ENCODE data around the gene SORCS2.

DNA sequence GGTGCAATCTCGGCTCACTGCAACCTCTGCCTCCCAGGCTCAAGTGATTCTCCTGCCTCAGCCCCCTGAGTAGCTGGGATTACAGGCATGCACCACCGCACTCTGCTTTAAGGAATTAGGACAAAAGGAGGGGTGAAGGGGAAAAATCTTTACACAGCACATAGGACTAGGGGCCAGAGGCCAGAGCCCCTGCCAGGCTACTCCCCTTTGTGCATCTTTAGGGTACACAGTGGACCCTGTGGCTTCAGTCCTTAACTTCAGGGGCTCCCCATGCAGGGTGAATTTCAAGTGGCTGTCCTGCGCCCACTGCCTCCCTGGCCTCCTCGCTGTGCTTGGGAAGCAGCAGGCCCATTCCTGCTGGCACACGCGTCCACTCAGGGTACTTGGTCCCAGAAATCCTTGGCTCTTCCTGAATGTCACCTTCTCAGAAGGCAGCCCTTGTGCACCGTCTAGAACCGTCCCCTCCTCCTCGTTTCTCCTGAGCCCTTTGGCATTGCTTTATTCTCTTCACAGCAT, 381.3 kb downstream of the SORCS2 start:
- TF ChIP-seq, protein P1, sequence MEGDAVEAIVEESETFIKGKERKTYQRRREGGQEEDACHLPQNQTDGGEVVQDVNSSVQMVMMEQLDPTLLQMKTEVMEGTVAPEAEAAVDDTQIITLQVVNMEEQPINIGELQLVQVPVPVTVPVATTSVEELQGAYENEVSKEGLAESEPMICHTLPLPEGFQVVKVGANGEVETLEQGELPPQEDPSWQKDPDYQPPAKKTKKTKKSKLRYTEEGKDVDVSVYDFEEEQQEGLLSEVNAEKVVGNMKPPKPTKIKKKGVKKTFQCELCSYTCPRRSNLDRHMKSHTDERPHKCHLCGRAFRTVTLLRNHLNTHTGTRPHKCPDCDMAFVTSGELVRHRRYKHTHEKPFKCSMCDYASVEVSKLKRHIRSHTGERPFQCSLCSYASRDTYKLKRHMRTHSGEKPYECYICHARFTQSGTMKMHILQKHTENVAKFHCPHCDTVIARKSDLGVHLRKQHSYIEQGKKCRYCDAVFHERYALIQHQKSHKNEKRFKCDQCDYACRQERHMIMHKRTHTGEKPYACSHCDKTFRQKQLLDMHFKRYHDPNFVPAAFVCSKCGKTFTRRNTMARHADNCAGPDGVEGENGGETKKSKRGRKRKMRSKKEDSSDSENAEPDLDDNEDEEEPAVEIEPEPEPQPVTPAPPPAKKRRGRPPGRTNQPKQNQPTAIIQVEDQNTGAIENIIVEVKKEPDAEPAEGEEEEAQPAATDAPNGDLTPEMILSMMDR (IDR thresholded peaks at IDR 0.05), result no peak
- no peak for TF ChIP-seq POLR2A (IDR thresholded peaks at IDR 0.05)

Measured in esophagus squamous epithelium (tissue), 4 donors.